A673 (cell line): ENCODE data around the gene TOM1L2. TPM values are rescaled to one million over a fixed set of nuclear protein-coding genes. Genes with fewer than 3 reads are reported as not detected.

Experiments
- BruUV-seq: library from RNA; stranded (reverse); fragments of 400-500 nt; replicated peaks from 2 replicates; lab custom pipeline; 2021; lab: Mats Ljungman, UMichigan
- CTCF ChIA-PET: fragments of 300-600 bp; sonication (Branson Sonifier 250); formaldehyde crosslinking; loops from one replicate; lab custom pipeline; 2022; ENCODE audit warnings: antibody characterized with exemption; lab: Charles Lee
- POLR2A ChIA-PET: fragments of 300-600 bp; sonication (Branson Sonifier 250); formaldehyde crosslinking; loops from one replicate; lab custom pipeline; 2022; ENCODE audit warnings: antibody characterized with exemption; ENCODE audit not compliant: low non-redundant PET; lab: Charles Lee
- DNase-seq: peaks from one replicate; pipeline ENCODE4 v3.0.0-alpha.2; 2015; ENCODE audit warnings: low spot score
- H3K27ac ChIP-seq: fragments of 200-600 bp; sonication (generic); 2 replicates; pipeline ENCODE4 v1.5.1; 2016; ENCODE audit warnings: mixed run types, low read depth, mild to moderate bottlenecking, mixed read lengths, antibody characterized with exemption, low read length; ENCODE audit not compliant: poor library complexity, severe bottlenecking
- H3K27me3 ChIP-seq: fragments of 200-600 bp; sonication (generic); replicated peaks from 2 replicates; pipeline ENCODE4 v1.6.1; 2017; ENCODE audit warnings: mixed run types, low read depth, mild to moderate bottlenecking, mixed read lengths, antibody characterized with exemption, low read length; ENCODE audit not compliant: insufficient read depth, poor library complexity
- H3K36me3 ChIP-seq: fragments of 200-600 bp; sonication (generic); 2 replicates; pipeline ENCODE4 v1.6.1; 2016; ENCODE audit warnings: mixed run types, mild to moderate bottlenecking, mixed read lengths, antibody characterized with exemption, low read length; ENCODE audit not compliant: insufficient read depth, poor library complexity, severe bottlenecking
- H3K4me1 ChIP-seq: fragments of 200-600 bp; sonication (generic); 2 replicates; pipeline ENCODE4 v1.6.1; 2017; ENCODE audit warnings: mixed run types, mild to moderate bottlenecking, mixed read lengths, antibody characterized with exemption, low read length; ENCODE audit not compliant: insufficient read depth, poor library complexity, severe bottlenecking
- H3K4me3 ChIP-seq: fragments of 200-600 bp; sonication (generic); 2 replicates; pipeline ENCODE4 v1.5.1; 2016; ENCODE audit warnings: low read depth, mixed run types, mild to moderate bottlenecking, mixed read lengths, low read length; ENCODE audit not compliant: poor library complexity, severe bottlenecking
- H3K9me3 ChIP-seq: fragments of 200-600 bp; sonication (generic); 2 replicates; pipeline ENCODE4 v1.6.1; 2016; ENCODE audit warnings: mixed run types, low read depth, mild to moderate bottlenecking, mixed read lengths, antibody characterized with exemption, low read length; ENCODE audit not compliant: poor library complexity, severe bottlenecking
- EZH2 ChIP-seq: fragments of 200-600 bp; sonication (generic); IDR thresholded peaks from 2 replicates; pipeline ENCODE4 v1.6.1; 2017; ENCODE audit warnings: borderline replicate concordance, low read depth, mild to moderate bottlenecking, mixed read lengths, antibody characterized with exemption, low read length; ENCODE audit not compliant: poor library complexity, severe bottlenecking
- intact Hi-C: fragments of 100-400 bp; cut with micrococcal nuclease; formaldehyde crosslinking; loops from one replicate; pipeline ENCODE4 v1.10.0; 2022; ENCODE audit not compliant: unreplicated experiment
- total RNA-seq: library from RNA; stranded (reverse); gene quantifications from 2 replicates; pipeline ENCODE4 v1.2.3, GENCODE V29; 2021
- TF ChIP-seq, protein P1 (sequence below): fragments of 300-800, 200-600 bp; sonication (generic); conservative IDR thresholded peaks from 2 replicates; pipeline ENCODE4 v1.5.1; 2017; ENCODE audit warnings: low read depth, mild to moderate bottlenecking, antibody characterized with exemption, low read length, moderate library complexity, mixed read lengths

TOM1L2 gene
- total RNA-seq, 1 experiment from 2014 or later: 10.0 TPM

GRCh38 chr17:17837966-17838962, 133.9 kb downstream of the TOM1L2 start:
- Histone ChIP-seq H3K27ac (peak overlapping the region; percentile 100), H3K36me3 (peaks cover 4% of the 10 kb centered on the region), H3K27me3 (no peaks in the 10 kb centered on the region), H3K4me3 (no peak overlapping the region), H3K4me1 (peaks cover 71% of the 10 kb centered on the region), H3K9me3 (no peaks in the 10 kb centered on the region)
- peak; percentile 73 for DNase-seq
- POLR2A ChIA-PET: interaction anchor here (0.5 kb wide), 1 partner anchor 12 kb away, joined by 3 read pairs; no protein-coding TSS in a partner anchor
- TF ChIP-seq EZH2: no peak
- TF ChIP-seq, protein P1, sequence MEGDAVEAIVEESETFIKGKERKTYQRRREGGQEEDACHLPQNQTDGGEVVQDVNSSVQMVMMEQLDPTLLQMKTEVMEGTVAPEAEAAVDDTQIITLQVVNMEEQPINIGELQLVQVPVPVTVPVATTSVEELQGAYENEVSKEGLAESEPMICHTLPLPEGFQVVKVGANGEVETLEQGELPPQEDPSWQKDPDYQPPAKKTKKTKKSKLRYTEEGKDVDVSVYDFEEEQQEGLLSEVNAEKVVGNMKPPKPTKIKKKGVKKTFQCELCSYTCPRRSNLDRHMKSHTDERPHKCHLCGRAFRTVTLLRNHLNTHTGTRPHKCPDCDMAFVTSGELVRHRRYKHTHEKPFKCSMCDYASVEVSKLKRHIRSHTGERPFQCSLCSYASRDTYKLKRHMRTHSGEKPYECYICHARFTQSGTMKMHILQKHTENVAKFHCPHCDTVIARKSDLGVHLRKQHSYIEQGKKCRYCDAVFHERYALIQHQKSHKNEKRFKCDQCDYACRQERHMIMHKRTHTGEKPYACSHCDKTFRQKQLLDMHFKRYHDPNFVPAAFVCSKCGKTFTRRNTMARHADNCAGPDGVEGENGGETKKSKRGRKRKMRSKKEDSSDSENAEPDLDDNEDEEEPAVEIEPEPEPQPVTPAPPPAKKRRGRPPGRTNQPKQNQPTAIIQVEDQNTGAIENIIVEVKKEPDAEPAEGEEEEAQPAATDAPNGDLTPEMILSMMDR: no peak
- intact Hi-C loops: no loop called here
- CTCF ChIA-PET: no interaction called here
- BruUV-seq: no TSS peak

DNA sequence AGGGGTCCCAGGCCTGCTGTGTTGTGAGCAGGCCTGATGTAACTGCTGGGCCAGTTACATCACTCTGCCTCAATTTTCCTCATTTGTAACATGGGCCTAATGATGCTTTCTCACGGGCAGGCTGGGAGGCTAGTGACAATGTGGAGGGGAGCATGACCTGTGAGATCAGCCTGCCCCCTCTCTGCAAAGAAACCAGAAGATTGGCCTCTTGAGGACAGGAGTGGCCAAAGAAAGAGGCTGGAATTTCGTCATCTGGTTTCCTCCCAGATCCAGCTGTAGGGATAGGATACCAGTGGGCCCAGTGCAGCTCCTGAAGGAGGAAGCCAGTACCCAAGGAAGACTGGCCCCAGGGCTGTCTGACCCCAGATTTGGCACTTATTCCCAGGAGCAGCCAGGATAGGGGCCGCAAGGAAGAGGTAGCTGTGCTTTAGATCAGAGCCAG, 134.8 kb downstream of the TOM1L2 start:
- ChIA-PET CTCF (no interaction called here), POLR2A (interaction anchor here (0.5 kb wide), 1 partner anchor 12 kb away, joined by 3 read pairs; no protein-coding TSS in a partner anchor)
- intact Hi-C loops: no loop called here
- H3K4me3 ChIP-seq: peak overlapping the region; percentile 96
- peaks cover 71% of the 10 kb centered on the region for H3K4me1 ChIP-seq
- BruUV-seq: TSS peak; percentile 70
- peak overlapping the region; percentile 100 for H3K27ac ChIP-seq
- H3K9me3 ChIP-seq: no peaks in the 10 kb centered on the region
- H3K27me3 ChIP-seq: no peaks in the 10 kb centered on the region
- DNase-seq: no peak
- TF ChIP-seq, protein P1: no peak
- TF ChIP-seq EZH2: no peak
- H3K36me3 ChIP-seq: peaks cover 4% of the 10 kb centered on the region

DNA sequence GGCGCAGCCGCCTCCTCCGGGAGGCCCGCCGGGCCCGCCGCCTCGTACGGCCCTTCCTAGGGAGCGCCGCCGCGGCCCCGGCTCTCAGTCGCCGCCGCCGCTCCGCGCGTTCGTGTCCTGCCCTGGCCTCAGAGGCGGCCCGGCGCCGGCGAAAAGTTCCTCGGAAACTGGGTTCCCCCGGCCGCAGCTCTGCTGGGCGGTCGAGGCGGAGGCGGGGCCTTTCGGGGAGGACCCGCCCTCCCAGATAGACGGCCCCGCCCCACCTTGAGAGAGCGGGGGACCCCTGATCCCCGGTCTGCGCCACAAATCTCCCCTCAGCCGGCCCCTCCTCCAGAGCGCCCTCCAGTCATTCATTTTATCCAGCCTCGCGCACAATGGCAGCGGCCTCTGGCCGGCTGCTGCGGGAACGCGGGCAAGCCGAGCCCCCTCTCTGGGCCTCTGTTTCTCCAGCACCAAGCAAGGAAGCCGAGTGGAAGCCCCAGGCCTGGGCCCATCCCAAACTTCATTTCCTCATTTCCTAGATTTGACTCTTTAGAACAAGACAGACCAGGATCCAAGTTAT, 135.3 kb downstream of the TOM1L2 start, which contains the start of gene SREBF1:
SREBF1 (minus strand) TSS at position 169 of the 562 bp plus-strand sequence. CDS start 169 bp downstream, outside the sequence.
- BruUV-seq: no TSS peak
- intact Hi-C loops: no loop called here
- H3K4me1 ChIP-seq: peaks cover 76% of the 10 kb centered on the region

More for the DNA sequence above, 135.3 kb downstream of the TOM1L2 start, which contains the start of gene SREBF1:
- Histone ChIP-seq H3K27ac (peak within 1 kb of the TSS; percentile 100), H3K4me3 (peak within 1 kb of the TSS; percentile 96), H3K27me3 (no peaks in the 10 kb centered on the region), H3K9me3 (no peaks in the 10 kb centered on the region), H3K36me3 (peaks cover 9% of the 10 kb centered on the region)
- TF ChIP-seq, protein P1: no peak
- TF ChIP-seq EZH2: no peak
- DNase-seq: peak; percentile 78
- ChIA-PET CTCF (no interaction called here), POLR2A (interaction anchor here (0.6 kb wide), 1 partner anchor 40 kb away, joined by 5 read pairs; no protein-coding TSS in a partner anchor)
